ENCODE measurements around the gene PRPF18. TPM values are rescaled to one million over a fixed set of nuclear protein-coding genes. Genes with fewer than 3 reads are reported as not detected.

PRPF18 gene
- total RNA-seq, 1 donor from 2014 or later, result 13.4 TPM

DNA sequence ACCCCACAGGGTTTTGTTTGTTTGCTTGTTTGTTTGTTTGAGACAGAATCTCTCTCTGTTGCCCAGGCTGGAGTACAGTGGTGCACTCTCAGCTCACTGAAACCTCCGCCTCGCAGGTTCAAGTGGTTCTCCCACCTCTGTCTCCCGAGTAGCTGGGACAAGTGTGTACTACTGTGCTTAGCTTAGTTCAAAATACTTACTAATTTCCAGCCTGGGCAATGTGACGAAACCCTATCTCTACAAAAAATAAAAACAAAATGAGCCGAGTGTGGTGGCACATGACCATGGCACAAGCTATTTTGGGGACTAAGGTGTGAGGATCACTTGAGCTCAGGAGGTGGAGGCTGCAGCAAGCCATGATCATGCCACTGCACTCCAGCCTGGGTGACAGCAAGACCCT is 15.2 kb upstream of the PRPF18 start:
- H3K4me1 Mint-ChIP-seq (ENCODE audit: low read depth), result no peaks in the 10 kb centered on the region
- H3K27ac Mint-ChIP-seq (ENCODE audit: unreplicated experiment), result no peak overlapping the region
- peaks cover 7% of the 10 kb centered on the region for H3K36me3 Mint-ChIP-seq (ENCODE audit: low read depth)
- peaks cover 40% of the 10 kb centered on the region for H3K27me3 Mint-ChIP-seq (ENCODE audit: low read depth)
- DNase-seq (ENCODE audit: low spot score), result no peak
- TF ChIP-seq, protein P1, sequence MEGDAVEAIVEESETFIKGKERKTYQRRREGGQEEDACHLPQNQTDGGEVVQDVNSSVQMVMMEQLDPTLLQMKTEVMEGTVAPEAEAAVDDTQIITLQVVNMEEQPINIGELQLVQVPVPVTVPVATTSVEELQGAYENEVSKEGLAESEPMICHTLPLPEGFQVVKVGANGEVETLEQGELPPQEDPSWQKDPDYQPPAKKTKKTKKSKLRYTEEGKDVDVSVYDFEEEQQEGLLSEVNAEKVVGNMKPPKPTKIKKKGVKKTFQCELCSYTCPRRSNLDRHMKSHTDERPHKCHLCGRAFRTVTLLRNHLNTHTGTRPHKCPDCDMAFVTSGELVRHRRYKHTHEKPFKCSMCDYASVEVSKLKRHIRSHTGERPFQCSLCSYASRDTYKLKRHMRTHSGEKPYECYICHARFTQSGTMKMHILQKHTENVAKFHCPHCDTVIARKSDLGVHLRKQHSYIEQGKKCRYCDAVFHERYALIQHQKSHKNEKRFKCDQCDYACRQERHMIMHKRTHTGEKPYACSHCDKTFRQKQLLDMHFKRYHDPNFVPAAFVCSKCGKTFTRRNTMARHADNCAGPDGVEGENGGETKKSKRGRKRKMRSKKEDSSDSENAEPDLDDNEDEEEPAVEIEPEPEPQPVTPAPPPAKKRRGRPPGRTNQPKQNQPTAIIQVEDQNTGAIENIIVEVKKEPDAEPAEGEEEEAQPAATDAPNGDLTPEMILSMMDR (IDR thresholded peaks at IDR 0.05), result no peak
- H3K9me3 Mint-ChIP-seq (ENCODE audit: low read depth), result peaks cover 18% of the 10 kb centered on the region
- no peak overlapping the region for H3K4me3 Mint-ChIP-seq (ENCODE audit: unreplicated experiment)

DNA sequence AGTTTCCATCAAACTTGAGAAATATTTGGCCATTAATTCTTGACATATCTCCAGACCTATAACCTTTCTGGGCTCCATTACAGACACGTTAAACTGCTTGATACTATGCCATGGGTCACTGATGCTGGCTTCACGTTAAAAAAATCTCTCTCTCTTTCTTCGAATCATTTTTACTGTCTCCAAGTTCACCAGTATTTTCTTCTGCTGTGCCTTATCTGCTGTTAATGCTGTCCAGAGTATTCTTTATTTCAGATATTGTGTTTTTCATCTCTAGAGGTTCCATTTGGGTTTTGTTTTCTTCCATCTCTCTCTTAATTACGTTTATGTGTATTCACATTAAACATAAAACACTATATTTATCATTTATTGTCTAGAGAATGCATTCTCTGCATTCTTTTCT is 12.8 kb upstream of the PRPF18 start:
- no peaks in the 10 kb centered on the region for H3K4me1 Mint-ChIP-seq (ENCODE audit: low read depth)
- no peak overlapping the region for H3K27ac Mint-ChIP-seq (ENCODE audit: unreplicated experiment)
- DNase-seq (ENCODE audit: low spot score), result no peak
- TF ChIP-seq, protein P1 (IDR thresholded peaks at IDR 0.05), result no peak
- H3K36me3 Mint-ChIP-seq (ENCODE audit: low read depth), result peaks cover 7% of the 10 kb centered on the region
- H3K27me3 Mint-ChIP-seq (ENCODE audit: low read depth), result peaks cover 45% of the 10 kb centered on the region
- H3K4me3 Mint-ChIP-seq (ENCODE audit: unreplicated experiment), result no peak overlapping the region
- H3K9me3 Mint-ChIP-seq (ENCODE audit: low read depth), result peaks cover 15% of the 10 kb centered on the region

DNA sequence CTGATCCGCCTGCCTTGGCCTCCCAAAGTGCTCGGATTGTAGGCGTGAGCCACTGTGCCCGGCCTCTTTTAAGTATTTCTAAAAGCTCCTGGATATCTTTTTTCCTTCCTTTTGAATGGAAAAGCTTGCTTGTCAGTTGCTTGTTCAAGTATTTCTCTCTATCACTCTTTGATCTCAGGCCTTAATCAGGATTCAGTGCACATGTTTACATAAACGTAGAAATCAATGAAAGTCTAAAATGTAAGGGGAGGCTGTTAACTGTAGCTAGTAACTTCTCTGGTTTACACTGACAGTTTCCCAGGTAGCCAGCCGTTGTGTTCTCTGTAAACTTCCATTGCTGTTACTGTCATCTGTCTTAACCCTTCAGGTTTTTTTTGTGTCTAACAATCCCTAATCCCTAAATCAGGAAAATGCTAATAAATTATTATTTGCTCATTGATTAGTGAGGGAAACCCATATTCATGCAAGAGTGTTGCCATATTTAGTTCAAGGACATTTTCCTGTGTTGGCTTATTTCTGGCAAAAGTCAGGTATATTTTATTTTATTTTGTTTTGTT is 1.5 kb upstream of the PRPF18 start:
- no peak for DNase-seq (ENCODE audit: low spot score)
- Mint-ChIP-seq H3K27ac (ENCODE audit: unreplicated experiment) (no peak overlapping the region), H3K27me3 (ENCODE audit: low read depth) (peaks cover 35% of the 10 kb centered on the region), H3K4me3 (ENCODE audit: unreplicated experiment) (no peak overlapping the region), H3K9me3 (ENCODE audit: low read depth) (no peaks in the 10 kb centered on the region), H3K4me1 (ENCODE audit: low read depth) (peaks cover 29% of the 10 kb centered on the region), H3K36me3 (ENCODE audit: low read depth) (peaks cover 2% of the 10 kb centered on the region)
- TF ChIP-seq, protein P1 (IDR thresholded peaks at IDR 0.05), result no peak

DNA sequence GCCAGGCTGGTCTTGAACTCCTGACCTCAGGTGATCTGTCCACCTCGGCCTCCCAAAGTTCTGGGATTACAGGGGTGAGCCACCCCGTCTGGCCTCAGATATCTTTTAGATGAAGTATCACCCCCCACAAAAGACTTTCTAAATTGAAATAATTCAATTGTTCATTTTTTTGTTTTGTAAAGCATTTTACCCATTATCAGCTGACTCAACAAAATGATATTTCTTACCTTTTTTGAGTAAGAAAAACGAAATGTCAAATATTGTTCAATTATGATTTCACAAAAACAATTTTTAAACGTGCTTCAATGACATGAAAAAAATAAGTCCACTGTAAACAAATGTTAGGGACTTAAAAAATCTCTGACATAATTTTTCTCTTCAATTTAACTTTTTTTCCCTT is 822 bp upstream of the PRPF18 start:
- Mint-ChIP-seq H3K4me1 (ENCODE audit: low read depth) (peaks cover 29% of the 10 kb centered on the region), H3K27ac (ENCODE audit: unreplicated experiment) (no peak overlapping the region), H3K4me3 (ENCODE audit: unreplicated experiment) (no peak overlapping the region), H3K36me3 (ENCODE audit: low read depth) (peaks cover 2% of the 10 kb centered on the region), H3K9me3 (ENCODE audit: low read depth) (no peaks in the 10 kb centered on the region), H3K27me3 (ENCODE audit: low read depth) (peaks cover 28% of the 10 kb centered on the region)
- TF ChIP-seq, protein P1 (IDR thresholded peaks at IDR 0.05), result no peak
- DNase-seq (ENCODE audit: low spot score), result no peak

DNA sequence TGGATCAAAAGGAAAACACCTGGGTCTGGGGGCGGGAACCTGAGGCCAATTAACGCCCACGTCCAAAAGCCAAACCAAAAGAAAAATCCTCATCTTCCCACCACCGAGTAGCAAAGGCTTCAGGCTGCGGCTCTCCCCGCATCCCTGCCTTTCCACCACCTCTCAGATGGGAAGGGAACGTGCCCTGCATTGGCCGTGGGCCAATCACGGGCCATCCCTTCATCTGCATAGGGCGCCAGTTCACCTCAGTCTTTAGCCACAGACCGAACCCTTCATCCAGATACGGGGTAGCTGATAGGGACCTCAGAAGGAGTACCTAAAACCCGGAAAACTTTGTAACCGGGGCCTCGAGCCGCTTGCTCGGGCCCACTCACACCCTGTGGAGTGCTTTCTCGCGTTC is 626 bp downstream of the PRPF18 start:
- Mint-ChIP-seq H3K27ac (ENCODE audit: unreplicated experiment) (no peak overlapping the region), H3K4me3 (ENCODE audit: unreplicated experiment) (peak overlapping the region; percentile 100), H3K4me1 (ENCODE audit: low read depth) (peaks cover 29% of the 10 kb centered on the region), H3K27me3 (ENCODE audit: low read depth) (peaks cover 22% of the 10 kb centered on the region), H3K36me3 (ENCODE audit: low read depth) (peaks cover 2% of the 10 kb centered on the region), H3K9me3 (ENCODE audit: low read depth) (no peaks in the 10 kb centered on the region)
- TF ChIP-seq, protein P1 (IDR thresholded peaks at IDR 0.05), result no peak
- no peak for DNase-seq (ENCODE audit: low spot score)
